ENCODE measurements around the gene CLEC4D.
"Not testable (repeated sequence)": the region's sequence is repeated elsewhere in the genome, so short reads cannot be mapped to it uniquely, and the experiment has no call there.

Gene CLEC4D

GRCh38 chr12:8537820-8538219, 24.5 kb downstream of the CLEC4D start:
- DNase-seq (ENCODE audit: low spot score): not testable (repeated sequence)

DNA sequence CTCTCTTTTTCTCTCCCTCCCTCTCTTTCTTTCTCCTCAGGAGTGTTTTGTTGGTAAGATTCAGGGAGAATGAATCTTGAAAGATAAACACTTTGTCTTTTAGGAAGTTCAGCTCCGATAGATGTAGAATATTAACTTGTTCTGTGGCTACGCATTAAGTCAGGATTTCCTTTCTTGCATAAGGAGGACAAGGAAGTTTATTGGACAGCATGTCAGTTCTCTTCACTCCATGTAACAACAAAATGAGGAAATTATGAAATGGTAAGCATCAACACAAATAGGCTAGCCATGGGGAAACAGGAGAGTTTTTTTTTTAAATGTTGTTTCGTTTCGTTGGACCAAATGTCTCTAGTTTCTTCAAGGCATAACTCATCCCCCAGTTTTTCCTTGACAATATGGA, 27.5 kb downstream of the CLEC4D start, which contains the start of gene CLEC4E:
Gene CLEC4E, minus strand, starts transcription at position 75 of the 400 bp plus-strand sequence. CDS start 108 bp downstream, outside the sequence.
- DNase-seq (ENCODE audit: low spot score): not testable (repeated sequence)

- no peak for DNase-seq (ENCODE audit: low spot score)
Measured at GRCh38 chr12:8541562-8541961, 28.3 kb downstream of the CLEC4D start.

DNA sequence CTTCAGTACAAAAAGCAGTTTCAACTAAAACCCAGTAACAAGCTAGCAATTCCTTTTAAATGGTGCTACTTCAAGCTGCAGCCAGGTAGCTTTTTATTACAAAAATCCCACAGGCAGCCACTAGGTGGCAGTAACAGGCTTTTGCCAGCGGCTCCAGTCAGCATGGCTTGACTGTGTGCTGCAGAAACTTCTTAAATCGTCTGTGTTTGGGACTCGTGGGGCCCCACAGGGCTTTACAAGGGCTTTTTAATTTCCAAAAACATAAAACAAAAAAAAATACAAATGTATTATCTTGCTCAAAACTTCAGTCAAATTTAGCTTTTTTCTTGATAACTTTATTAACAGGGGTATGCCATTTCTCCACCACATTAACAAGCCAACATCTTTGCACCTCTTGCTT, 31.0 kb downstream of the CLEC4D start:
- peak; percentile 73 for DNase-seq (ENCODE audit: low spot score)

GRCh38 chr12:8546591-8546990, 33.3 kb downstream of the CLEC4D start:
- DNase-seq (ENCODE audit: low spot score): no peak

DNA sequence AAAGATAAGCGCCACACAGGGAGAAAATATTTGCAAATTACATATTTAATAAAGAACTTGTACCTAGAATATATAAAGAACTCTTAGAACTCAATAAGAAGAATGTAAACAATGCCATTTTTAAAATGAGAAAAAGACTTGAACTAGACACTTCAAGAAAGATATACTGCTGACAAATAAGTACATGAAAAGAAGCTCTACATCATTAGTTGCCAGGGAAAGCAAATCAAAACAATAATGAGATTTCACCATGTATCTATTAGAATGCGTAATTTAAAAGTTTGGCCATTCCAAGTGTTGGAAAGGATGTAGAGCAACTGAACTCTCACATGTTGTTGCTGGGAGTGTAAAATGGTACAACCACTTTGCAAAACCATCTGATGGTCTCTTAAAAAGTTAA, 34.3 kb downstream of the CLEC4D start:
- DNase-seq (ENCODE audit: low spot score): no peak

- no peak for DNase-seq (ENCODE audit: low spot score)
Measured at GRCh38 chr12:8548192-8548591, 34.9 kb downstream of the CLEC4D start.

DNA sequence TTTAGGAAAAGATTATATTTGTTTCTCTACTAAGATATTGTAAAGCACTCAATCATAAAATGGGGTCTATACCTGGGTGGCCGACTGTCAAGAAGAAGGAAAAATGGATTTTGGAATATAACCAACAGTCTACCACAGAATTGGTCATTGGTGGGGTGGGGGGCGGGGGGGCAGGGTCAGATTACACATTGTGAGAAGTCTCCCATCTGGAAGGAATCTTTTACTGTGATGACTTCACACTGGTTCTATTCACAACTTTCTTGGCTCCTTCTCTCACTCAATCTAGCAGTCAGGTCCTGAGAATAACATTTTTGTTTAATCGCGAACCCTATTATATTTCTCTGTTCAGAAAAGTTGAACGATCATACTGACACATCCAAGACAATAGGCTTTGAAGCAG, 36.1 kb downstream of the CLEC4D start:
- DNase-seq (ENCODE audit: low spot score): no peak

GRCh38 chr12:8553088-8553627, 39.9 kb downstream of the CLEC4D start:
- no peak for DNase-seq (ENCODE audit: low spot score)

DNA sequence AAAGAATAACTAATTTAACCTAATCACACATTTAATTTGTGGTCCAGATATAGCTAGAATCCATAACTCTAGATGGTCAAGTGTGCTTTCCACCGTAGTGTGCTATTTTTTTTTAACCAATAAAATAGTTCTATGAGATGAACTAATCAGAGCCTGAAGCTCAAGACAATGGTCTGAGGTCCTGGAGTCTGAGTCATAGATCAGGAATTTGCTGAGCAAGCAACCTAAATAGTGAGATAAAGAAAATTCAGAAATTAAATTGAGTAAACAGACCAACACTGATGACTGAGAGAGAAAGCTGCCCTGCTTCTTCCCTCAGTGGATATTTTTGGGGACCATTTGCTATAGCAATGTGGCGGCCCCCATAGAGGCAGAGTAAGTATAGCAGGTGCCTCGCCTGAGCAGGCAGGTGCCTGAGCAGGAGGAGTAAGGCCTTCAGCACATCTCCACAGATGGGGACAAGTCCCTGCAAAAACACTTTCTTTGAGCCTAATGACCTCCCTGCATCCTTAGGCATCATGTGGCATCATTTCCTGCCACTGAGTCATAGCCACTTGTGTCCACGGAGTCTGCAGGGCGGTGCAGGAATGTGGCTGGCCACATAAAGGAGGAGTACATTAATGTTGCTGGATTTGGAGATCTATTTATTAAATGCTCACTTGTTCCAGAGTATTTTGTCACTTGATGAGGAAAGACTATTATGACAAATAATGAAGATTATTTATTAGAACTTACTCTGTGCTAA, 41.3 kb downstream of the CLEC4D start:
- DNase-seq (ENCODE audit: low spot score): no peak

GRCh38 chr12:8556531-8557097, 43.3 kb downstream of the CLEC4D start:
- DNase-seq (ENCODE audit: low spot score): no peak

- no peak for DNase-seq (ENCODE audit: low spot score)
Measured at GRCh38 chr12:8559676-8560075, 46.4 kb downstream of the CLEC4D start.

GRCh38 chr12:8561011-8561410, 47.7 kb downstream of the CLEC4D start:
- DNase-seq (ENCODE audit: low spot score): no peak

DNA sequence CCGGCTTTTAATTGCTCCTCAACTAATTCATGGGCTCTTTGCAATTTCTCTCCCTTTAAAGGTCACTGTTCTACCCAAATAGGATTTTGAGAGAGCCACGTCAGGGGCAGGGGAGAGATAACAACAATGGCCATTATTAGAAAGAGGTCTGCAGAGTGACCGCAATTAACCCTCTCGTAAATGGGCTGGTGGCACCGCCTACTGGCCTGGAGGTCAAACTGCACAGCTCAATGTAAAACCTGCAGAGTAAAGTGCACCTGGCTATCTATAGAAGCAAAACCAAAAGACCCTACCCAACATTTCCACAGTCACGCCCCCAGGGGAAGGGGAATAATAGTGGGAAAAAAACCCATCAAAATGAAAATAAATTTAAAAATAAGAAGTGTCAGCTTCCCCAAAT, 49.0 kb downstream of the CLEC4D start:
- no peak for DNase-seq (ENCODE audit: low spot score)

DNA sequence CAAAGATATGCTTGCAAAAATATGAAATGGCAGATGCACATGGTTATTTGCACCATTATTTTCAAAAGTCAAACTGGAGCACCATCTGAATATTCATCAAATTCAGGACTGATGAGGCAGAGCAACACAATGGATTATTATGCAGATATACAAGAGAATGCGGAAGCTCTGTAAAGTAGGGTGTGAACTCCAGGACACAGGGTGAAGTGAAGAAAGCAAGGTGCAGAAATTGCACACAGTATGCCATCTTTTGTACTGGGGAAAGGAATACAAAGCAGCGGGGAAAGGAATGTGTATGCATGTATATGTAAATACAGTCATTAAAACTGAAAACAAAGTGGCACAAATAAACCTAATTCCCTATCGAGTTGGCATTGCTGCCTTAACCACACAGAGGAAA, 50.1 kb downstream of the CLEC4D start:
- no peak for DNase-seq (ENCODE audit: low spot score)

- DNase-seq (ENCODE audit: low spot score): no peak
Measured at GRCh38 chr12:8564656-8565055, 51.4 kb downstream of the CLEC4D start.

- not testable (repeated sequence) for DNase-seq (ENCODE audit: low spot score)
Measured at GRCh38 chr12:8566052-8566451, 52.7 kb downstream of the CLEC4D start.

- DNase-seq (ENCODE audit: low spot score): no peak
Measured at GRCh38 chr12:8566525-8566924, 53.2 kb downstream of the CLEC4D start.
